Gastroesophageal sphincter (tissue), 4 donors: Measurements from ENCODE around the gene CHIC2. TPM values are rescaled to one million over a fixed set of nuclear protein-coding genes. Genes with fewer than 3 reads are reported as not detected.

Experiments
- ATAC-seq: fragments of 150-250 bp; one replicate; pipeline ENCODE4 v1.9.1; 2016; ENCODE audit warnings: mild to moderate bottlenecking, moderate library complexity
- H3K27ac ChIP-seq, 4 donors: fragments of 200-600 bp; sonication (generic) in 3 of 4; 1 replicate in 3 of 4; 2 replicates in 1 of 4; pipeline ENCODE4 v1.5.1; 2016 to 2019
- H3K27me3 ChIP-seq: fragments of 200-600 bp; sonication (generic); one replicate; pipeline ENCODE4 v1.5.1; 2019
- H3K36me3 ChIP-seq, 2 donors: fragments of 200-600 bp; sonication (generic); one replicate each; pipeline ENCODE4 v1.5.1; 2019; ENCODE audit warnings: control low read depth in 1 of 2
- H3K4me1 ChIP-seq, 3 donors: fragments of 200-600 bp; sonication (generic); 1 replicate in 2 of 3; 2 replicates in 1 of 3; pipeline ENCODE4 v1.5.1; 2016 to 2019; ENCODE audit warnings: control low read depth in 2 of 3
- H3K4me3 ChIP-seq, 2 donors: fragments of 200-600 bp; sonication (generic); one replicate each; pipeline ENCODE4 v1.5.1; 2019; ENCODE audit warnings: mild to moderate bottlenecking in 1 of 2, moderate library complexity in 1 of 2
- H3K9me3 ChIP-seq, 3 donors: fragments of 200-600 bp; sonication (generic); one replicate each; pipeline ENCODE4 v1.5.1; 2017 to 2019; ENCODE audit warnings: control low read depth in 2 of 3
- EP300 ChIP-seq: sonication (generic); formaldehyde crosslinking; IDR thresholded peaks from one replicate; pipeline ENCODE4 v1.6.1; 2017; ENCODE audit warnings: antibody characterized with exemption, mild to moderate bottlenecking
- POLR2A ChIP-seq, 2 donors: fragments of 450-650 bp; IDR thresholded peaks; one replicate each; pipeline ENCODE4 v1.6.1; 2017; ENCODE audit warnings: antibody characterized with exemption in 2 of 2, mild to moderate bottlenecking in 2 of 2, moderate library complexity in 1 of 2
- POLR2AphosphoS5 ChIP-seq: sonication (generic); formaldehyde crosslinking; IDR thresholded peaks from one replicate; pipeline ENCODE4 v1.6.1; 2017; ENCODE audit warnings: antibody characterized with exemption
- WGBS, 2 donors: methylation state at CpG; one replicate each; pipeline ENCODE4 v1.1.5; 2018; ENCODE audit warnings: low coverage in 1 of 2; 5-methylcytosine and 5-hydroxymethylcytosine counted together
- total RNA-seq, 4 donors: library from RNA; depleted of rRNA; stranded (reverse); fragments of >200 nt; gene quantifications; one replicate each; pipeline ENCODE4 v1.1.0, GENCODE V29; 2016
- TF ChIP-seq, protein P1 (sequence below), 4 experiments: fragments of 200-600 bp in 2 of 4; fragments of 450-650 bp in 2 of 4; sonication (generic) in 1 of 4; IDR thresholded peaks; one replicate each; pipeline ENCODE4 v1.5.1; 2017 to 2019; ENCODE audit warnings: antibody characterized with exemption in 4 of 4, mild to moderate bottlenecking in 2 of 4, moderate library complexity in 2 of 4

The CHIC2 gene
- total RNA-seq, 4 donors from 2014 or later: 25.0 to 37.7 (median 29.2) TPM

- Histone ChIP-seq H3K27ac (peak overlapping the region in 1 of 4 donors; percentile 87), H3K27me3 (no peaks in the 10 kb centered on the region), H3K36me3 (no peaks in the 10 kb centered on the region), H3K4me3 (peak overlapping the region; percentile 83 to 93), H3K4me1 (peaks cover 20 to 78% (median 32%) of the 10 kb centered on the region in 3 donors), H3K9me3 (no peaks in the 10 kb centered on the region)
- TF ChIP-seq POLR2AphosphoS5 (no peak), POLR2A (IDR thresholded peaks at IDR 0.05) (no peak), EP300 (no peak)
- TF ChIP-seq, protein P1, sequence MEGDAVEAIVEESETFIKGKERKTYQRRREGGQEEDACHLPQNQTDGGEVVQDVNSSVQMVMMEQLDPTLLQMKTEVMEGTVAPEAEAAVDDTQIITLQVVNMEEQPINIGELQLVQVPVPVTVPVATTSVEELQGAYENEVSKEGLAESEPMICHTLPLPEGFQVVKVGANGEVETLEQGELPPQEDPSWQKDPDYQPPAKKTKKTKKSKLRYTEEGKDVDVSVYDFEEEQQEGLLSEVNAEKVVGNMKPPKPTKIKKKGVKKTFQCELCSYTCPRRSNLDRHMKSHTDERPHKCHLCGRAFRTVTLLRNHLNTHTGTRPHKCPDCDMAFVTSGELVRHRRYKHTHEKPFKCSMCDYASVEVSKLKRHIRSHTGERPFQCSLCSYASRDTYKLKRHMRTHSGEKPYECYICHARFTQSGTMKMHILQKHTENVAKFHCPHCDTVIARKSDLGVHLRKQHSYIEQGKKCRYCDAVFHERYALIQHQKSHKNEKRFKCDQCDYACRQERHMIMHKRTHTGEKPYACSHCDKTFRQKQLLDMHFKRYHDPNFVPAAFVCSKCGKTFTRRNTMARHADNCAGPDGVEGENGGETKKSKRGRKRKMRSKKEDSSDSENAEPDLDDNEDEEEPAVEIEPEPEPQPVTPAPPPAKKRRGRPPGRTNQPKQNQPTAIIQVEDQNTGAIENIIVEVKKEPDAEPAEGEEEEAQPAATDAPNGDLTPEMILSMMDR (IDR thresholded peaks at IDR 0.05): no peak
- 62 to 73% methylated on average over 2 to 3 of the region's 3 CpGs for WGBS, 2 donors
- no peak for ATAC-seq
Measured at GRCh38 chr4:54062392-54062791, 2.0 kb downstream of the CHIC2 start.

- Histone ChIP-seq H3K27ac (no peak overlapping the region), H3K4me1 (peaks cover 20 to 81% (median 32%) of the 10 kb centered on the region in 3 donors), H3K36me3 (no peaks in the 10 kb centered on the region), H3K27me3 (no peaks in the 10 kb centered on the region), H3K9me3 (no peaks in the 10 kb centered on the region), H3K4me3 (peak overlapping the region; percentile 83 to 93)
- TF ChIP-seq, protein P1 (IDR thresholded peaks at IDR 0.05): no peak
- TF ChIP-seq EP300 (no peak), POLR2AphosphoS5 (no peak), POLR2A (IDR thresholded peaks at IDR 0.05) (no peak)
- no peak for ATAC-seq
- WGBS, 2 donors: 64 to 100% methylated on average over 1 of the region's 1 CpG
Measured at GRCh38 chr4:54061873-54062272, 2.5 kb downstream of the CHIC2 start.

GRCh38 chr4:54061067-54061466 lies 3.3 kb downstream of the CHIC2 start:
- H3K4me1 ChIP-seq: peaks cover 16 to 79% (median 32%) of the 10 kb centered on the region in 3 donors
- 53 to 70% methylated on average over 3 of the region's 3 CpGs for WGBS, 2 donors

DNA sequence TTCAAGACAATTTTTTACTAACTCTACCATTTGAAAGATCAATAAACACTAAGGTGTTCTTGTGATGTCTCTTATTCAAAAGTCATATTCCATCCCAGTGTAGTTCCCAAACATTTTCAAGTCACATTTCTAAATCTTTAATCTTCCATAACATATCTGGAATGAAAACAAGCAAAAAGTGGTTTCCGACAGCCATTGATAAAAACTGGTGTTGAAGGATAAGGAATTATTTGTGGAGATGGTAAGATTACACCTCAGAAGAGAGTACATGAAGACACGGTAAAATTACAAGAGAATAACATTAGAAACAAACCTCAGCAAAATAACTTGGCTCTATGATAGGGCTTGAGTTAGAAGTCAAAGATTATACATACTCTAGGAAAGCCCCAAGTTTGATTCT lies 4.3 kb downstream of the CHIC2 start:
- no peak overlapping the region for H3K4me3 ChIP-seq
- no peak for ATAC-seq
- peaks cover 7 to 70% (median 26%) of the 10 kb centered on the region in 3 donors for H3K4me1 ChIP-seq
- 67 to 73% methylated on average over 2 of the region's 2 CpGs for WGBS, 2 donors
- H3K27ac ChIP-seq: no peak overlapping the region
- no peaks in the 10 kb centered on the region for H3K9me3 ChIP-seq
- no peaks in the 10 kb centered on the region for H3K36me3 ChIP-seq
- no peaks in the 10 kb centered on the region for H3K27me3 ChIP-seq
- TF ChIP-seq POLR2AphosphoS5 (no peak), POLR2A (IDR thresholded peaks at IDR 0.05) (no peak), EP300 (no peak)
- TF ChIP-seq, protein P1 (IDR thresholded peaks at IDR 0.05): no peak

More at GRCh38 chr4:54061067-54061466, 3.3 kb downstream of the CHIC2 start:
- no peaks in the 10 kb centered on the region for H3K9me3 ChIP-seq
- no peak for ATAC-seq
- no peak overlapping the region for H3K4me3 ChIP-seq
- no peak overlapping the region for H3K27ac ChIP-seq
- H3K36me3 ChIP-seq: no peaks in the 10 kb centered on the region
- no peaks in the 10 kb centered on the region for H3K27me3 ChIP-seq
- TF ChIP-seq, protein P1 (IDR thresholded peaks at IDR 0.05): no peak

DNA sequence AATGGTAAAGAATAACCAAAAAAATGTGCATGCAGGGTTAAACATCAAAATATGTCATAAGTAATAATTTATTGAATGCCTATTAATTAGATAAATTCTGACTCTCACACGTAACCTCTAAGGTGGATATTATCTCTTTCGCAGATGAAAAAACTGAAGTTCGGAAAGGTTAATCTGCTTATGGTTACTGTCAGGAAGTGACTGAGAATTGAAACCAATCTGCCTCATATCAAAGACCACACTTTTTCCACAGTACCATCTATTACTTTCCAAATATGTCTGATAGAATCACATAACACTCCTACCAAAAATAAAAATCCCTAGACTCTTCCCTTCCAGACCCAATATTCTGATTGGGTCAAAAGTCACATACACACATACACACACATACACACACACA lies 6.2 kb downstream of the CHIC2 start:
- Histone ChIP-seq H3K27ac (no peak overlapping the region), H3K4me1 (peaks cover 7 to 70% (median 26%) of the 10 kb centered on the region in 3 donors), H3K27me3 (no peaks in the 10 kb centered on the region), H3K9me3 (no peaks in the 10 kb centered on the region), H3K36me3 (no peaks in the 10 kb centered on the region), H3K4me3 (no peak overlapping the region)
- WGBS, 2 donors: 80 to 82% methylated on average over 3 of the region's 3 CpGs
- no peak for ATAC-seq
- no peak for TF ChIP-seq POLR2A (IDR thresholded peaks at IDR 0.05)
- no peak for TF ChIP-seq EP300
- TF ChIP-seq, protein P1 (IDR thresholded peaks at IDR 0.05): no peak
- no peak for TF ChIP-seq POLR2AphosphoS5
